Posterior cingulate gyrus (tissue), 11 donors: ENCODE results near the gene AGBL3.
A peak's percentile ranks its signal among the peaks of the same experiment; 100 is the strongest.
"Not testable (repeated sequence)": the region's sequence is repeated elsewhere in the genome, so short reads cannot be mapped to it uniquely, and the experiment has no call there.

ENCODE experiments used
- DNase-seq, 10 donors: peaks; one replicate each; pipeline versions ENCODE4 v3.0.0 to v3.0.0-alpha.2; 2020 to 2021; ENCODE audit warnings: mixed read lengths in 3 of 10
- intact Hi-C: fragments of 100-400 bp; cut with DNase I; formaldehyde crosslinking; loops from one replicate; pipeline ENCODE4 v1.15.1; 2023

AGBL3 gene

DNA sequence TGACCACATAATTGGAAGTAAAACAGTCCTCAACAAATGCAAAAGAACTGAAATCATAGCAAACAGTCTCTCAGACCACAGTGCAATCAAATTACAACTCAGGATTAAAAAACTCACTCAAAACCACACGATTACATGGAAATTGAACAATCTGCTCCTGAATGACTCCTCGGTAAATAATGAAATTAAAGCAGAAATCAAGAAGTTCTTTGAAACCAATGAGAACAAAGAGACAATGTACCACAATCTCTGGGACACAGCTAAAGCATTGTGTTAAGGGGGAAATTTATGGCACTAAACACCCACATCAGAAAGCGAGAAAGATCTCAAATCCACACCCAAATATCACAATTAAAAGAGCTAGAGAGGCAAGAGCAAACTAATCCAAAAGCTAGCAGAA, 138.3 kb downstream of the AGBL3 start:
- intact Hi-C loops, DNase-seq: not testable (repeated sequence)

GRCh38 chr7:135128931-135129330, 142.6 kb downstream of the AGBL3 start:
- intact Hi-C loops, result no loop called here
- no peak for DNase-seq

GRCh38 chr7:135129579-135129978, 143.3 kb downstream of the AGBL3 start:
- DNase-seq, result no peak
- intact Hi-C loops, result no loop called here

GRCh38 chr7:135143885-135144668, 157.8 kb downstream of the AGBL3 start:
- intact Hi-C loops, result no loop called here
- DNase-seq, result no peak

DNA sequence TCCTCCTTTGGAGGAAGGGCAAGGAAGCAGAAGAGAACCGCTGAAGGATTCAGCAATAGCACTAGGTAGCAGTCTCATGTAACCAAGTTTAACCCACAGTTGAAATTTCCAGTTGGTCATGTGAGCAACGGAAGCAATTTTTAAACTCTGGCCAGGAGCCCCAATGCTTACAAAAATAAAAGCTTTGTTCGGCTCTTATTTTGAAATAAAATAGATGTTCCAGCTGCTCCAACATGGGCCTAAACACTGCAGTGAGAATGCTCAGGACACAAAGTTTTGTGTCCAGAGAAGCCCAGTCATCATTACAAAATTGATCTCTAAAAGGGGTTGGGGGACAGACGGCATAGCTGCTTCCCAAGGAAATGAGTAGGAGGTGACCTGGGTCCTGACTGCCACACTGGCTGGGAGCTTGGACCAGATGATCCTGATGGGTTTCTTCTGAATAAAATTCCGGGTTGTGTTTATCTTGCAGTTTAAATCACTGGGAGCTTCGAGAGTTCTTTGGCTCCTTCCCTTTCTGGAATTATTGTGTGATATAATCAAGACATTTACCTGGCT, 161.1 kb downstream of the AGBL3 start:
- intact Hi-C loops, result no loop called here
- no peak for DNase-seq

DNA sequence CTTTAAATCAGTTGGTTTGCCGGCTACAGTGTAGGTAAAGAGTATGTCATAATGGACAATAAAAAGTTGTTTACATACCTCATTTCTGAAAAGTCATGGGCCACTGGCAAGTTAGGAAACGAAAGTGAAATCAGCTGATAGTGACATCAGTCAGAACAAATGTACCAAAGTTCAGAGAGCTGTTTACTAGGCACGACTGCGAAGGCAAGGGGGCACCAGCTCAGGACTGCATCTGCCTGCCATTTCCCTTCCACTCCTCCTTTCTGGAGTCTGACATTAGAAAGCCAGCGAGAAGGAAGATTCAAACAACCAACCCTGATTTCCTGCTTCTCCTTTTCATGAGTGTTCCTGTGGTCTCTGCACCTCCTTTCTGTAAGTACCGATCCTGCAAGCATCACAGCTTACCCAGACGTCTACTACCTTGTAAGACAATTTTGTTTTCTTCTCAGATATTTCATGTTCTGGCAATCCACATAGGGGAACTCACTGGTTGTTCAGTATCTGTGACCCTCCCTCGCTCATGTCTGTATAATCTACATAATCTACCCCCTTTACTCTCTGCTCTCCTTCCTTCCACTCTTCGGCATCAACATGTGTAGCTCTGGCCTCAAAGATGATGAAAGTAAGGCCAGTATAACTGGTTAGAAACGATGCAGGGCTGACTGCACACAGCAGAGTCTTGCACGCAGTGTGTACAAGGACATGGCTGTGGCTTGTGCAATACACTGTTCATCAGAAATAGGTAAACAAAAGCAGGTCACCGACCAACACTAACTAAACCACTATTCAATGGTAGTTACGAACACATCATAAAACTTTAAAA, 161.8 kb downstream of the AGBL3 start, which contains the start of gene TMEM140:
TSS of gene TMEM140 (plus strand) at position 174 of the 823 bp plus-strand sequence. CDS start 16,370 bp downstream, outside the sequence.
- intact Hi-C loops, result no loop called here
- peak in 3 of 10 donors; percentile 46 to 79 (median 56) for DNase-seq

GRCh38 chr7:135150072-135150782, 163.9 kb downstream of the AGBL3 start:
- DNase-seq, result no peak
- intact Hi-C loops, result no loop called here

DNA sequence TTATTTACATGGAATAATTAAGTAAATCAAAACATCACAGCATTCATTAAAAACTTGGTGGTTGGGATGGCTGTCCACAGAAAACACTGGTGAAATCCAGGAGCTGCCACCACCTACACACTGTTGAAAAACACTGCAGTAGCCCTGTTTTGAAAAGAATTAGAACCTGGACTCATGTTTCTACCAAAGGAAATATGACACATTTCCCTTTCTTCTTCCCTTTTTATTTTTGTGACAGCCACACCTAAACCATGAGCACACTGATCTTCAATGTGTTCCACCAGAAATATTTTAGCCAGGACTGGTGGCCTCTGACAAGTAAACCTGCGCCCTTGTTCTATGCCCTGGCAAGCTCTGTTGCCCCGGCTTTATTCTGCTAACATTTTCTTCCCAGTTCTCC, 164.8 kb downstream of the AGBL3 start:
- no peak for DNase-seq
- intact Hi-C loops, result no loop called here

DNA sequence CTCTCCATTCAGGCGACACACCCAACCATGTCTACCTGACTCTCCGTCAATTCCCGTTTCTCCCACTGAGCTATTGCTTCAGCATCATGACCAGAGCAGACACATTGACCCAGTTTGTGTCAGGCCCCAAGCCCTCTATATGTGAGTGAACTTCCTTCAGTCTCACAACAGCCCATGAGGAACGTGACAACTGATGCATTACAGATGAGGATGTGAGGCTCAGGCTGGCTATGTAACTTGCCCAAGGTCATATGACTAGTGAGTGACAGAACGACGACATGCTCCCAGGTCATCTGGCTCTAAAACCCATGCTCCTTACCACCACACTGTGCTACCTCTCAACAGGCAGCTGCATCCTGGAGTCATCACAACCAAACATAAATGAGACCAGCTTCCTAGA, 165.2 kb downstream of the AGBL3 start:
- DNase-seq, result no peak
- intact Hi-C loops, result no loop called here

DNA sequence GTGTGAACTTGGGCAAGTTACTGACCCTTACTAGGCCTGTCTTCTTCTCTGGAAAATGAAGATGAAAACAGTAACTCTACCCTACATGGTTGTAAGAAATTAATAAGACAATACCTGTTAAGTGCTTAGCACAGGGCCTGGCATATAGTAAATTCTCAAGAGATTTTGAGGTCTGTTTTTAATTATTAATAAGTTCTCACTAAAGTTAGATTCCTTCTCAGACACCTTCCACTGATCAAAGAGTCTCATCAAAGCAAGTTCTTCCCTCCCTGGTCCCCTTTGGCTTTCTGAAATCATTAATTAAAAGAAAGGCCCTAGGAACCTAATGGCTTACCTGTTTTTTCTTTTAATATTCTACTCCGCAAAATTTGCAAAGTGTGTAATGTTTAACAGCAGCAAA, 166.1 kb downstream of the AGBL3 start:
- no peak for DNase-seq
- intact Hi-C loops, result no loop called here

- DNase-seq, result no peak
- intact Hi-C loops, result no loop called here
Observed at GRCh38 chr7:135154734-135155133, 168.4 kb downstream of the AGBL3 start.

DNA sequence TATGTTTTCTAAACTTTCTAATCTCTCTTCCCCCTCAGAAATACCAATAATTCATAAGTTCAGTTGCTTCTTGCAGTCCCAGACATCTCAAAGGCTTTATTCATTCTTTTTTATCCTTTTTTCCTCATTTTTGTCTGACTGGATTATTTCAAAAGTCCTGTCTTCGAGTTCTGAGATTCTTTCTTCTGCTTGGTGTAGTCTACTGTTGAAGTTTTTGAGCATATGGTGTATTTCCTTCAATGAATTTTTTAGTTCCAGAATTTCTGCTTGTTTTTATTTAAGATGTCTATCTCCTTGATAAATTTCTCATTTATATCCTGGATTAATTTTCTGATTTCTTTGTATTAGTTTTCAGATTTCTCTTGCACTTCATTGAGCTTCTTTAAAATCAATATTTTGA, 170.0 kb downstream of the AGBL3 start:
- intact Hi-C loops, result no loop called here
- DNase-seq, result no peak

GRCh38 chr7:135158141-135158655, 171.9 kb downstream of the AGBL3 start:
- intact Hi-C loops, result no loop called here
- DNase-seq, result no peak

DNA sequence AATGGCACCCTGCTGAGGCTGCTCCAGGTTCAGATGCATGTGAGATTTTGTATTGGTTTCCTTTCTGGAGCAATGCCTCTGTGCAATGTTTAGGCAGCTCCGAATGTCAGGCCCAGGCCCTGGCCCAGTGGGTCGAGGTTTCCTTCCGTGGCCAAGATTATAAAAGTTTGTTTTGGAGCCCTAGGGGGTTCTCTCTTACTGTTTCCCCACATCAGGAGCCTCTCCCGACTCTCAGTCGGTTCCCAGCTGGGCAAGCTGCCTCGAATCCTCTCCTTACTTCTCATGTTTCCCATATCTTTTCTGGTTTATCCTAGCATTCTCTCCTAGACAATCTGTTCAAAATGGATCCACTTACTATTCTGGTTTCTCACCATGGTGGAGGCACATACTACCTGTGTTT, 172.6 kb downstream of the AGBL3 start:
- DNase-seq, result peak in 1 of 10 donors; percentile 67
- intact Hi-C loops, result no loop called here

- intact Hi-C loops, result no loop called here
- DNase-seq, result no peak
Observed at GRCh38 chr7:135159359-135160085, 173.2 kb downstream of the AGBL3 start.

DNA sequence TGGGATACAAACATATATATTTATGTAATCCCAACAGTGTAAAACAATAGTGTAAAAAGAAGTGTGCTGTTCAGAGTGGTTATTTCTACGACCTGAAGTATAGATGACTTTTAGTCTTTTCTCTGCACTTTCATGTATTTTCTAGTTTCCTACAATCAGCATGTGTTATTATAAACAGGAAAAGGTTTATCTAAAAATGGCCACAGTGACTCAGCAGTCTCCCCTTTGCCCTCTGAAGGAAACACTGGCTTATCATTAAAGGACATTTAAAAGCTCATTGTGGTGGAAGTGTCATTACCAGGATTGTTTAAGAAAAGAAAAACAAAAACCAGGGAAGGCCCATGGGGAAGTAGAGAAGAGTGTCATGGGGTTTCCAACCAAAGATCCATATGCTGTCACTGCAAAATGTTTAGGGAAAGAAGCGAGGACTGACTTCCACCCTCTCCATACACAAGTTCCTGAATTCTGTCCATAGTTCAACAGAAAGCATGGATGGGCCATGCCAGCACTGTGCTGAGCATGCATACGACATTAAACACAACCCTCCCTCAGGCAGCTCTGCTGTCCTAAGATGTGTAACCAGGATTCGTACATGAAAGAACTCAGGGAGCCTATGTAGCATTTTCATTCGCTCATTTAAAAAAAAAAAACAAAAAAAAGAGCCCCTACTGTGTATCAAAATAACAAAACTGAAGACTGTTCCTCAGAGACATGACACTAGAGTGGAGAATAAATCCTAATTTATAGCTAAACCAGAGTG, 174.0 kb downstream of the AGBL3 start:
- no peak for DNase-seq

DNA sequence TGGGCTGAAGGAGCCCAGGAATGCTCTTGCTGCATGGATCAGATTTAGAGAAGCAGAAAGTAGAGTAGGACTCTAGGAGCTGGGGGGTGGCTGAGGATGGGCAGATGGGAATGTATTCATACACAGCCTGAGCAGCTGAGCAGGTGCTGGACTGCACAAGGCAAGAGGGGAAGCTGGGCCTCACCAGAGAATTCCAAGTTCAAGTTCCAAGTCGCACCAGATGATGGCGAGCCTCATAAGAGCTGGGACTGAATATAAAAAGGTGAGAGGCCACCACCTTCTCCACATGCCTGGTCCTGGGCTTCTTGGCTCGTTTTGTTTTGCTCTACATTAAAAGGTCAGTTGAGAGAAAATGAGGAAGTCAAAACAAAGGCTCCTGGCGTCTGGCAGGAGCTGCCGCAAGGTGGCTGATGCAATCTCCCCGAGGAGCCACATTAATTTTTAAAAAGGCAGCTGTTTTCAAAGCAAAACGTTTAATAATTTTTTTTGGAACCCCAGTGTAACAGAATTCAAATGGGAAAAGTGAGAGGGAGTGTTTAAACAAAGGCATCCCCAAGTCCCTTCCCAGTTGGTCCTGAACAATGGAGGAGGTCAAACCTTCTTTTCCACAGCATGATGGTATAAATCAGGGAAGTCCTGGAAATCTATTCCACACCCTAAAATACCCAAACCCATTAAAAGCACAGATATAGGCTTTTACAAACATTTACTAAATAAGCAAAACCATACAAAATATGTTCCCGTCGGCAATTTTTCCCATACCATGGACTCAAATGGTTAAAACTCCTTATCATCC, 174.7 kb downstream of the AGBL3 start:
- no peak for DNase-seq
- intact Hi-C loops, result no loop called here

More for the DNA sequence above, 174.0 kb downstream of the AGBL3 start:
- intact Hi-C loops, result no loop called here

DNA sequence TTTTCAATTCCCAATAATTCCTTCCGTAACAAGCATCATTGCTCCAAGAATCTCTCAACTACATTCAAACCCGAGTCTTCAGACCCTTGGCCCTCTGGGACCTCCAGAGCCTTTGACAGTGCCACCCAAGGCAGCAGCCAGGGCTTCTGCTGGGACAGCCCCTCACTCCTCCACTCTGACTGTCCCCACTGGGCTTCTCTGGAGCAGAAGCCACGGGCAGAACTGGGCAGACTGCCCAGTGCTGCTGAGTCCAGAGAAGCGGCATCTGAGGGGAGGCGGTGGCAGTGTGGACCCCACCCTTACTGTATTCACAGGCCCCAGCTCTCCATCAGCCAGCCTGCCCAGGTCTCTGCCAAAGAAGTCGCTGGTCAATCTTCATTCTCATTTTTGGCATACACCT, 175.4 kb downstream of the AGBL3 start:
- DNase-seq, result no peak
- intact Hi-C loops, result no loop called here
